H7 (cell line): ENCODE data around the gene HPS5. TPM values are rescaled to one million over a fixed set of nuclear protein-coding genes. Genes with fewer than 3 reads are reported as not detected.
"Not testable (repeated sequence)": the region's sequence is repeated elsewhere in the genome, so short reads cannot be mapped to it uniquely, and the experiment has no call there.

ENCODE experiments used
- DNase-seq: peaks from one replicate; pipeline ENCODE4 v3.0.0; 2012
- H3K27me3 ChIP-seq: 2 replicates; pipeline ENCODE4 v1.6.0; 2011; ENCODE audit warnings: mild to moderate bottlenecking, low read length; ENCODE audit not compliant: control insufficient read depth, insufficient read depth
- H3K36me3 ChIP-seq: replicated peaks from 2 replicates; pipeline ENCODE4 v1.5.1; 2011; ENCODE audit warnings: low read length; ENCODE audit not compliant: control insufficient read depth, insufficient read depth
- H3K4me3 ChIP-seq: 2 replicates; pipeline ENCODE4 v1.5.1; 2011; ENCODE audit warnings: low read depth, mild to moderate bottlenecking, control low read depth, low read length, moderate library complexity; ENCODE audit not compliant: insufficient read depth
- total RNA-seq: library from RNA; depleted of rRNA; stranded (reverse); fragments of >200 nt; shearing (Covaris generic); gene quantifications from 2 replicates; pipeline ENCODE4 v1.2.3, GENCODE V29; 2014

HPS5 gene
- total RNA-seq, 1 experiment from 2014 or later: 14.6 TPM

GRCh38 chr11:18269252-18269651 lies 52.7 kb downstream of the HPS5 start:
- H3K4me3 ChIP-seq, H3K36me3 ChIP-seq, H3K27me3 ChIP-seq, DNase-seq: not testable (repeated sequence)

DNA sequence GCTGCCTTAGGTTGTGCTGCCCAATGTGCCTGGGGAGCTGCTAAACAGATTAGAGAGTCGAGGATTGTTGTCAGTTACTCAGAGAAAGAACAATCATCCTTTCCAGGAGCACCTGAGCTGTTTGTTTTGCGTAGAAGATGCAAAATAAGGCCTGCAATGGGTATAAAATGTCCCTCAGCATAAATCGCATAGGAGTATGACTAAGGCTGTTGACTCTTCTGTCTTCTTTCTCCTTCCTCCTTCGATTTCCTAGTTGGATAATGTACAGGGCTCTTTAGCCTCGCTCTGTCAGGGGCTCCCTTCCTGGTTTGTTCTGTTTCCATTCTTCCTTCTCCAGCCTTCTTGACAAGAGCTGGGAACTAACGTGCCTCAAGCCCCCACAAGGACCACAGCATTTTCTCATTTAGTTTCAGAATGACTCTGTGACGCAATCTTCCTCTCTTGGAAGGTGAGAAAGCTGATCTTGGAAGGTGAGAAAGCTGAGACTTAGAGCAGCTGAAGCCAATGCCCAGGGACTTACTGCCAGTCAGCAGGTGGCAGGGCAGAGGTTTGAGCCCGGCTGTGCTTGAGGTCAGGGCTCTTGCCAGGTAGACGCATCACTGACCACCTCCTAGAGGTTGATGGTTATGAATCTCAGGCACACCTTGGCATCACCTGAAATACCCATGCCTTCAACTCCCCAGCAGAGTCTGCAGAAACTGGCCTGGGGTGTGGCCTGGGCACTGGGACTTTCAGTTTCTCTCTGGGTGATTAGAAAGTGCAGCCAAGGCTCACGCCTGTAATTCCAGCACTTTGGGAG lies 54.4 kb downstream of the HPS5 start:
- DNase-seq, H3K4me3 ChIP-seq, H3K36me3 ChIP-seq, H3K27me3 ChIP-seq: not testable (repeated sequence)

DNA sequence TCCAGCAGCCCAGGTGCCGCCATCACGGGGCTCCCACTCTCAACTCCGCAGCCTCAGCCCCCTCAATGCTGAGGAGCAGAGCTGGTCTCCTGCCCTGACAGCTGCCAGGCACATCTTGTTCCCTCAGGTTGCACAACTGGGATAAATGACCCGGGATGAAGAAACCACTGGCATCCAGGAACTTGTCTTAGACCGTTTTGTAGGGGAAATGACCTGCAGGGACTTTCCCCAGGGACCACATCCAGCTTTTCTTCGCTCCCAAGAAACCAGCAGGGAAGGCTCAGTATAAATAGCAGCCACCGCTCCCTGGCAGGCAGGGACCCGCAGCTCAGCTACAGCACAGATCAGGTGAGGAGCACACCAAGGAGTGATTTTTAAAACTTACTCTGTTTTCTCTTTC lies 56.0 kb downstream of the HPS5 start, which contains the start of gene SAA1:
Gene SAA1 (plus strand): TSS at position 316 of the 400 bp plus-strand sequence. CDS start 624 bp downstream, outside the sequence.
- H3K36me3 ChIP-seq: no peaks in the 10 kb centered on the region
- H3K4me3 ChIP-seq: no peak within 1 kb of the TSS
- no peaks in the 10 kb centered on the region for H3K27me3 ChIP-seq
- no peak for DNase-seq

DNA sequence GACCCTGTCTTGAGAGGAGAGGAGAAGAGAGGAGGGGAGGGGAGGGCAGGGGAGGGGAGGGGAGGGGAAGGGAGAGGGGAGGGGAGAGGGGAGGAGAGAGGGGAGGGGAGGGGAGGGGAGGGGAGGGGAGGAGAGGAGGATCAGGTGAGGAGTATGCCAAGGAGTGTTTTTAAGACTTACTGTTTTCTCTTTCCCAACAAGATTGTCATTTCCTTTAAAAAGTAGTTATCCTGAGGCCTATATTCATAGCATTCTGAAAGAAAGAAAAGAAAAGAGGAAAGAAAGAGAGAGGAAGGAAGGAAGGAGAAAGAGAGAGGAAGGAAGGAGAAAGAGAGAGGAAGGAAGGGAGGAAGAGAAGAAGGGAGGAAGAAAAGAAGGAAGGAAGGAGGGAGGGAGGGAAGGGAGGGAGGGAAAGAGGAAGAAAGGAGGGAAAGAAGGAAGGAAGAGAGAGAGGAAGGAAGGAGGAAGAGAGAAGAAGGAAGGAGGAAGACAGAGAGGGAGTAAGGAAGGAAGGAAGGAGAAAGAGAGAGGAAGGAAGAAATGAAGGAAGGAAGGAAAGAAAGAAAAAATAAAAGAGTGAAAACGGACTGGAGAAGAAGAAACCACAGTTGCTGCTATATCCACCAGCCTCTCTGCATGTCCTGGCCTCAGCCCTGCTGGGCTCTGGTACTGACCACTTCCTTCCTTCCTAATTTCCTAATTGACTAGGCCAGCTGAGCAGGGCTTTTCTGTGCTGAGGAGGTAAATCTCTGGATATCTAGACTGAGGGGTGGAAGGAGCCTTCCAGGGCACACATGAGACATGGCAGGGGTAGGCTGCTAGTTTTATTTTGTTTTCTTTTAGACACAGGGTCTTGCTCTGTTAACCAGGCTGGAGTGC lies 57.0 kb downstream of the HPS5 start:
- Histone ChIP-seq H3K27me3 (no peaks in the 10 kb centered on the region), H3K4me3 (no peak overlapping the region), H3K36me3 (no peaks in the 10 kb centered on the region)
- DNase-seq: no peak

DNA sequence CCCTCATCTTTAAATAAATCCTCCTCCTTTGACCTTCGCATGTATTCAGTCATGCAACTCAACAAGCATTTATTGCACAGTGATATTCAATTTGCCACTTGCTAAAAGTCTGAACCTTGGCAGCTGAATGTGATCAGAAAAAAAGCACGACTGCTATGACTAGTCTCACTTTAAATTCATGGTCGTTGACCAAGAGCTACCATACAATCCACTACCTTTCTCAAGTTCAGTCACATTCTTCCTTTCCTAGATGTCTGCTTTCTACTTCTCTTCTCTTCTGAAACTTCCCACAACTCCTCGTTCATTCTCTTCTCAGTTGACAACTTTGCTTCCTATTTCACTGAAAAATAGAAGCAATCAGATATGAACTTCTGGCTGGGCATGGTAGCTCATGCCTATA lies 57.9 kb downstream of the HPS5 start:
- Histone ChIP-seq H3K27me3 (no peaks in the 10 kb centered on the region), H3K4me3 (no peak overlapping the region), H3K36me3 (no peaks in the 10 kb centered on the region)
- no peak for DNase-seq

DNA sequence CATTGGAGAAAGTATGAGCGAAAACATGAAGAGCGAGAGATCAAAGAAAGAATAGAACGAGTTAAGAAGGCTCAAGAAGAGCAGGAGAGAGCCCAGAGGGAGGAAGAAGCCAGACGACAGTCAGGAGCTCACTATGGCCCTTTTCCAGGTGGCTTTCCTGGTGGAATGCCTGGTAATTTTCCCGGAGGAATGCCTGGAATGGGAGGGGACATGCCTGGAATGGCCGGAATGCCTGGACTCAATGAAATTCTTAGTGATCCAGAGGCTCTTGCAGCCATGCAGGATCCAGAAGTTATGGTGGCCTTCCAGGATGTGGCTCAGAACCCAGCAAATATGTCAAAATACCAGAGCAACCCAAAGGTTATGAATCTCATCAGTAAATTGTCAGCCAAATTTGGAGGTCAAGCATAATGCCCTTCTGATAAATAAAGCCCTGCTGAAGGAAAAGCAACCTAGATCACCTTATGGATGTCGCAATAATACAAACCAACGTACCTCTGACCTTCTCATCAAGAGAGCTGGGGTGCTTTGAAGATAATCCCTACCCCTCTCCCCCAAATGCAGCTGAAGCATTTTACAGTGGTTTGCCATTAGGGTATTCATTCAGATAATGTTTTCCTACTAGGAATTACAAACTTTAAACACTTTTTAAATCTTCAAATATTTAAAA lies 59.1 kb downstream of the HPS5 start:
- not testable (repeated sequence) for H3K27me3 ChIP-seq, DNase-seq, H3K36me3 ChIP-seq, H3K4me3 ChIP-seq

DNA sequence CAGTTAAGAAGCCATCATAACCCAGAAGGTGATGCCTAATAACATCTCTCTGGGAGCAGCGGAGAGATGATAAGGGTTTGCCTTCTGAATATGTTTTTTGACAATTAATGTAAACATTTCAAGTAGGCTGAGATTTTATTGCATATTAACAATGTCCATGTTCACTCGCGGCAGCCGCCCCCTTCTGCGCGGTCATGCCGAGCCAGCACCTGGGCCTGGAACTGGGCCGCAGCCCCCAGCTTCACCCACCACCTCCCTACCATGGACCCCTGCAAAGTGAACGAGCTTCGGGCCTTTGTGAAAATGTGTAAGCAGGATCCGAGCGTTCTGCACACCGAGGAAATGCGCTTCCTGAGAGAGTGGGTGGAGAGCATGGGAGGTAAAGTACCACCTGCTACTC lies 60.2 kb downstream of the HPS5 start:
- Histone ChIP-seq H3K27me3 (no peaks in the 10 kb centered on the region), H3K4me3 (no peak overlapping the region), H3K36me3 (no peaks in the 10 kb centered on the region)
- no peak for DNase-seq

DNA sequence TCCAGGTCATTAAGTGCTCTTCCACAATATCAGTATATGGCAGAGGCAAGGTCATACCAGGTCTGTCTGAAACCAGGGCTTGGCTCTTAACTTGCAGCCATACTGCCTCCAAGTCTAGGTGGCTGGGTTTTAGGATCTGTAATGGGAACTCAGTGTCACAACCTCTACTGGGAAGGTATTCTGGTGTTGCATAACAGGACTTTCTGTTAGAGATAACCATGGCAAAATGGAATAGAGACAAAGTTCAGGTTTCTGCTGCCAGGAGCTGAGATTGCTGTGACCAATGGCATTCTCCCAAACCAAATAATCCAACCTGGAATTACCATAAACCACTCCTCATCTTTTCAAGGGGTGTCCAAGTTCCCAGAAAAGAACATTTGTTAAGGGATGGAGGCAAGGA lies 62.7 kb downstream of the HPS5 start:
- Histone ChIP-seq H3K4me3 (no peak overlapping the region), H3K36me3 (no peaks in the 10 kb centered on the region), H3K27me3 (no peaks in the 10 kb centered on the region)
- no peak for DNase-seq

GRCh38 chr11:18254781-18255361 lies 67.1 kb downstream of the HPS5 start:
- no peak overlapping the region for H3K4me3 ChIP-seq
- DNase-seq: no peak
- H3K27me3 ChIP-seq: no peaks in the 10 kb centered on the region
- H3K36me3 ChIP-seq: no peaks in the 10 kb centered on the region

- Histone ChIP-seq H3K4me3 (no peak overlapping the region), H3K27me3 (no peaks in the 10 kb centered on the region), H3K36me3 (no peaks in the 10 kb centered on the region)
- no peak for DNase-seq
Measured at GRCh38 chr11:18253778-18254338, 68.1 kb downstream of the HPS5 start.

- Histone ChIP-seq H3K4me3 (no peak overlapping the region), H3K27me3 (no peaks in the 10 kb centered on the region), H3K36me3 (no peaks in the 10 kb centered on the region)
- DNase-seq: no peak
Measured at GRCh38 chr11:18253233-18253632, 68.7 kb downstream of the HPS5 start.

- no peak for DNase-seq
- H3K27me3 ChIP-seq: no peaks in the 10 kb centered on the region
- H3K4me3 ChIP-seq: no peak within 1 kb of the TSS
- no peaks in the 10 kb centered on the region for H3K36me3 ChIP-seq
Measured at GRCh38 chr11:18248561-18248960, 73.4 kb downstream of the HPS5 start, which contains the start of gene SAA2. Gene SAA2, minus strand, starts transcription at chr11:18248668. Its CDS starts 657 bp downstream, at chr11:18248011.

DNA sequence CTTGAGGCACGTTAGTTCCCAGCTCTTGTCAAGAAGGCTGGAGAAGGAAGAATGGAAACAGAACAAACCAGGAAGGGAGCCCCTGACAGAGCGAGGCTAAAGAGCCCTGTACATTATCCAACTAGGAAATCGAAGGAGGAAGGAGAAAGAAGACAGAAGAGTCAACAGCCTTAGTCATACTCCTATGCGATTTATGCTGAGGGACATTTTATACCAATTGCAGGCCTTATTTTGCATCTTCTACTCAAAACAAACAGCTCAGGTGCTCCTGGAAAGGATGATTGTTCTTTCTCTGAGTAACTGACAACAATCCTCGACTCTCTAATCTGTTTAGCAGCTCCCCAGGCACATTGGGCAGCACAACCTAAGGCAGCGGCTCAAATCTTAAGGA lies 74.8 kb downstream of the HPS5 start:
- not testable (repeated sequence) for H3K4me3 ChIP-seq, H3K36me3 ChIP-seq, H3K27me3 ChIP-seq, DNase-seq
